Inflammatory macrophage (primary cell): ENCODE data around the gene TMEM81.

Experiments used
- DNase-seq, 2 donors: peaks; one replicate each; pipeline ENCODE4 v3.0.0-alpha.2; 2020 to 2022
- total RNA-seq, 18 experiments: gene quantifications; one replicate each; lab custom pipeline; 2026; ENCODE audit warnings: mixed read lengths in 6 of 18, inconsistent platforms in 2 of 18; lab: John Stamatoyannopoulos, UW

TMEM81 gene
- 0.26 to 1.4 (median 1.0) reads per million in 18 experiments for total RNA-seq

GRCh38 chr1:205084360-205084759 is at the start of gene TMEM81:
Gene TMEM81, minus strand, starts transcription at chr1:205084460. Its CDS starts 140 bp downstream, at chr1:205084320.
- DNase-seq, result no peak

- no peak for DNase-seq
Observed at GRCh38 chr1:205133287-205133686, 49.0 kb upstream of the TMEM81 start.

GRCh38 chr1:205129447-205130029 is 45.3 kb upstream of the TMEM81 start:
- DNase-seq, result no peak

GRCh38 chr1:205128050-205128449 is 43.8 kb upstream of the TMEM81 start:
- DNase-seq, result no peak

GRCh38 chr1:205127646-205128045 is 43.4 kb upstream of the TMEM81 start:
- peak; percentile 39 to 53 for DNase-seq

GRCh38 chr1:205124726-205125125 is 40.5 kb upstream of the TMEM81 start:
- DNase-seq, result no peak

GRCh38 chr1:205122489-205122882 is 38.2 kb upstream of the TMEM81 start:
- DNase-seq, result no peak

GRCh38 chr1:205121660-205122488 is 37.6 kb upstream of the TMEM81 start, which contains the start of gene RBBP5:
Gene RBBP5, minus strand, starts transcription at chr1:205121978. Its CDS starts 105 bp downstream, at chr1:205121873.
- DNase-seq, result peak; percentile 98 to 99

GRCh38 chr1:205118752-205119151 is 34.5 kb upstream of the TMEM81 start:
- no peak for DNase-seq

GRCh38 chr1:205111354-205111753 is 27.1 kb upstream of the TMEM81 start:
- DNase-seq, result no peak

GRCh38 chr1:205109711-205110110 is 25.5 kb upstream of the TMEM81 start:
- DNase-seq, result no peak

- DNase-seq, result no peak
Observed at GRCh38 chr1:205109269-205109668, 25.0 kb upstream of the TMEM81 start.

- DNase-seq, result no peak
Observed at GRCh38 chr1:205108464-205108863, 24.2 kb upstream of the TMEM81 start.

- no peak for DNase-seq
Observed at GRCh38 chr1:205107327-205107726, 23.1 kb upstream of the TMEM81 start.

GRCh38 chr1:205102404-205102803 is 18.1 kb upstream of the TMEM81 start:
- no peak for DNase-seq

GRCh38 chr1:205098242-205098641 is 14.0 kb upstream of the TMEM81 start:
- no peak for DNase-seq

- no peak for DNase-seq
Observed at GRCh38 chr1:205095422-205095821, 11.2 kb upstream of the TMEM81 start.

- no peak for DNase-seq
Observed at GRCh38 chr1:205091043-205091740, 6.9 kb upstream of the TMEM81 start.

GRCh38 chr1:205088341-205088740 is 4.1 kb upstream of the TMEM81 start:
- no peak for DNase-seq

GRCh38 chr1:205082431-205082830 is 1.8 kb downstream of the TMEM81 start:
- DNase-seq, result no peak

- DNase-seq, result no peak
Observed at GRCh38 chr1:205077934-205078311, 6.3 kb downstream of the TMEM81 start.

GRCh38 chr1:205077158-205077933 is 6.9 kb downstream of the TMEM81 start:
- no peak for DNase-seq
